Smooth muscle cell (in vitro differentiated cells): ENCODE results near the gene FBXO38. TPM values are rescaled to one million over a fixed set of nuclear protein-coding genes. Genes with fewer than 3 reads are reported as not detected.

ENCODE experiments used
- DNase-seq: peaks from one replicate; lab custom pipeline; 2025; ENCODE audit not compliant: unreplicated experiment; lab: John Stamatoyannopoulos, UW
- H2AFZ ChIP-seq: fragments of 200-600 bp; sonication (generic); 2 replicates; pipeline ENCODE4 v1.6.0; 2016; ENCODE audit warnings: antibody characterized with exemption, low read depth, mild to moderate bottlenecking
- H3F3A ChIP-seq: fragments of 200-600 bp; sonication (generic); 2 replicates; pipeline ENCODE4 v1.6.0; 2017; ENCODE audit warnings: antibody characterized with exemption, low read depth
- H3K27ac ChIP-seq: fragments of 200-600 bp; sonication (generic); 2 replicates; pipeline ENCODE4 v1.5.1; 2016; ENCODE audit warnings: low read depth, mild to moderate bottlenecking
- H3K27me3 ChIP-seq: fragments of 200-600 bp; sonication (generic); 2 replicates; pipeline ENCODE4 v1.6.1; 2016; ENCODE audit warnings: low read depth, mild to moderate bottlenecking
- H3K36me3 ChIP-seq: fragments of 200-600 bp; sonication (generic); 2 replicates; pipeline ENCODE4 v1.5.1; 2016; ENCODE audit warnings: low read depth
- H3K4me1 ChIP-seq: fragments of 200-600 bp; sonication (generic); 2 replicates; pipeline ENCODE4 v1.5.1; 2016; ENCODE audit warnings: low read depth
- H3K4me2 ChIP-seq: fragments of 200-600 bp; sonication (generic); 2 replicates; pipeline ENCODE4 v1.6.0; 2016; ENCODE audit warnings: mild to moderate bottlenecking
- H3K4me3 ChIP-seq: fragments of 200-600 bp; sonication (generic); 2 replicates; pipeline ENCODE4 v1.5.1; 2016; ENCODE audit warnings: mild to moderate bottlenecking
- H3K79me2 ChIP-seq: fragments of 200-600 bp; sonication (generic); 2 replicates; pipeline ENCODE4 v1.6.0; 2016; ENCODE audit warnings: low read depth, mild to moderate bottlenecking
- H3K9ac ChIP-seq: fragments of 200-600 bp; sonication (generic); 2 replicates; pipeline ENCODE4 v1.6.0; 2016; ENCODE audit warnings: low read depth
- H3K9me3 ChIP-seq: fragments of 200-600 bp; sonication (generic); replicated peaks from 2 replicates; pipeline ENCODE4 v1.5.1; 2016; ENCODE audit warnings: low read depth
- H4K20me1 ChIP-seq: fragments of 200-600 bp; sonication (generic); 2 replicates; pipeline ENCODE4 v1.6.0; 2016; ENCODE audit warnings: low read depth
- whole genome bisulfite sequencing: methylation state at CpG from one replicate; pipeline ENCODE4 v1.1.7; 2016; ENCODE audit warnings: low lambda C conversion rate; 5-methylcytosine and 5-hydroxymethylcytosine counted together
- polyA plus RNA-seq: library from polyadenylated mRNA; unstranded; fragments of >200 nt; fragmentation: Nextera tagmentation; extraction: Ambion mirVana; gene quantifications from 2 replicates; pipeline ENCODE4 v1.2.1, GENCODE V29; 2016
- total RNA-seq: library from RNA; depleted of rRNA; stranded (reverse); fragments of >200 nt; gene quantifications from 2 replicates; pipeline ENCODE4 v1.2.3, GENCODE V29; 2014
- TF ChIP-seq, protein P1 (sequence below): fragments of 200-600 bp; sonication (generic); IDR thresholded peaks from 2 replicates; pipeline ENCODE4 v1.5.1; 2017; ENCODE audit warnings: borderline replicate concordance, mild to moderate bottlenecking, antibody characterized with exemption; ENCODE audit not compliant: insufficient read depth, poor library complexity, severe bottlenecking

The FBXO38 gene
- total and polyA plus RNA-seq, 2 experiments from 2014 or later, result 24.4 to 44.5 TPM

DNA sequence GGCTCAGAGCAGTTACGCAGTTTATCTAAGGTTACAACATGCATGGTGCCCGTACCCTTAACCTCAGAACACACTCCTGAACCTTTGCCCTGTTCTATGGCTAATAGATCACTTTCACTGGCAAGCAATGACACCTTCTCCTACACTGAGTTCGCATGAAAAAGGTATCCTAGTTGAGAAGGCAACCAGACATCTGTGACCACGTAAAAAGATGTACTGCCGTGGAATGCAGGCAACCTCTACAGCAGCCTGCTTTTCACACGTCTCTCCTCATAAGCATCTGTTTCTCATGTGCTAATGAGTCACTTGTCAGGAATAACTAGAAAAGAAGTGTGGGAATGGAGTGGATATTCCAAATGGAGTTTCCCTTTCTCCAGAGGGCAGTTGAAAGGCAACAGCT is 71.4 kb downstream of the FBXO38 start:
- Histone ChIP-seq H3K9ac (no peak overlapping the region), H2AFZ (no peak overlapping the region), H3K27ac (no peak overlapping the region), H4K20me1 (no peaks in the 10 kb centered on the region), H3K4me3 (no peak overlapping the region), H3K9me3 (no peaks in the 10 kb centered on the region), H3K4me1 (no peaks in the 10 kb centered on the region), H3K27me3 (no peaks in the 10 kb centered on the region), H3K4me2 (no peak overlapping the region), H3K36me3 (no peaks in the 10 kb centered on the region), H3F3A (no peaks in the 10 kb centered on the region), H3K79me2 (no peaks in the 10 kb centered on the region)
- TF ChIP-seq, protein P1, sequence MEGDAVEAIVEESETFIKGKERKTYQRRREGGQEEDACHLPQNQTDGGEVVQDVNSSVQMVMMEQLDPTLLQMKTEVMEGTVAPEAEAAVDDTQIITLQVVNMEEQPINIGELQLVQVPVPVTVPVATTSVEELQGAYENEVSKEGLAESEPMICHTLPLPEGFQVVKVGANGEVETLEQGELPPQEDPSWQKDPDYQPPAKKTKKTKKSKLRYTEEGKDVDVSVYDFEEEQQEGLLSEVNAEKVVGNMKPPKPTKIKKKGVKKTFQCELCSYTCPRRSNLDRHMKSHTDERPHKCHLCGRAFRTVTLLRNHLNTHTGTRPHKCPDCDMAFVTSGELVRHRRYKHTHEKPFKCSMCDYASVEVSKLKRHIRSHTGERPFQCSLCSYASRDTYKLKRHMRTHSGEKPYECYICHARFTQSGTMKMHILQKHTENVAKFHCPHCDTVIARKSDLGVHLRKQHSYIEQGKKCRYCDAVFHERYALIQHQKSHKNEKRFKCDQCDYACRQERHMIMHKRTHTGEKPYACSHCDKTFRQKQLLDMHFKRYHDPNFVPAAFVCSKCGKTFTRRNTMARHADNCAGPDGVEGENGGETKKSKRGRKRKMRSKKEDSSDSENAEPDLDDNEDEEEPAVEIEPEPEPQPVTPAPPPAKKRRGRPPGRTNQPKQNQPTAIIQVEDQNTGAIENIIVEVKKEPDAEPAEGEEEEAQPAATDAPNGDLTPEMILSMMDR, result no peak
- no peak for DNase-seq
- WGBS, result 58% methylated on average over 6 of the region's 6 CpGs

DNA sequence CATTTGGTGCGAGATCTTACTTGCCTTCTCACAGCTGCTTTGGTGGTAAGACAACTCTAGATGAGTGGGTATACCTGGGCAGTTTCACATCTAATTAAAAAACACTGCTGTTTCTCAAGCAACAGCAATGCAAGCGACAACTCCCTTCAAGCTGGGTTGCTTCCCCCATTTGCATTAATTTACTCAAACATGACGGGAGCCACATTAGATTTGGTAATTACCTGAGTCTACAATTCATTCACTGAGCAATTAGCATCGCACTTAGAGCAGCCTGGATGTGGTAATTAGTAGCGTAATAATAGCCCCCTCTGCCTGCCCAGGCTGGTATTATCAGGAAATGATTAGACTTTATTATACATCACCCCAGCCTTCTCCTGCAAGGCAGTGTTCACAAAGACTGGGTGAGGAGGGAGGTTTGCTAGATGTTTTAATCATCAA is 73.4 kb downstream of the FBXO38 start:
- Histone ChIP-seq H3K36me3 (no peaks in the 10 kb centered on the region), H3F3A (no peaks in the 10 kb centered on the region), H3K9ac (no peak overlapping the region), H3K4me3 (no peak overlapping the region), H2AFZ (no peak overlapping the region), H3K79me2 (no peaks in the 10 kb centered on the region), H3K27ac (no peak overlapping the region), H4K20me1 (no peaks in the 10 kb centered on the region), H3K27me3 (no peaks in the 10 kb centered on the region), H3K4me1 (no peaks in the 10 kb centered on the region), H3K9me3 (no peaks in the 10 kb centered on the region), H3K4me2 (no peak overlapping the region)
- 47% methylated on average over 5 of the region's 5 CpGs for WGBS
- TF ChIP-seq, protein P1, result peak; percentile 35
- DNase-seq, result no peak

DNA sequence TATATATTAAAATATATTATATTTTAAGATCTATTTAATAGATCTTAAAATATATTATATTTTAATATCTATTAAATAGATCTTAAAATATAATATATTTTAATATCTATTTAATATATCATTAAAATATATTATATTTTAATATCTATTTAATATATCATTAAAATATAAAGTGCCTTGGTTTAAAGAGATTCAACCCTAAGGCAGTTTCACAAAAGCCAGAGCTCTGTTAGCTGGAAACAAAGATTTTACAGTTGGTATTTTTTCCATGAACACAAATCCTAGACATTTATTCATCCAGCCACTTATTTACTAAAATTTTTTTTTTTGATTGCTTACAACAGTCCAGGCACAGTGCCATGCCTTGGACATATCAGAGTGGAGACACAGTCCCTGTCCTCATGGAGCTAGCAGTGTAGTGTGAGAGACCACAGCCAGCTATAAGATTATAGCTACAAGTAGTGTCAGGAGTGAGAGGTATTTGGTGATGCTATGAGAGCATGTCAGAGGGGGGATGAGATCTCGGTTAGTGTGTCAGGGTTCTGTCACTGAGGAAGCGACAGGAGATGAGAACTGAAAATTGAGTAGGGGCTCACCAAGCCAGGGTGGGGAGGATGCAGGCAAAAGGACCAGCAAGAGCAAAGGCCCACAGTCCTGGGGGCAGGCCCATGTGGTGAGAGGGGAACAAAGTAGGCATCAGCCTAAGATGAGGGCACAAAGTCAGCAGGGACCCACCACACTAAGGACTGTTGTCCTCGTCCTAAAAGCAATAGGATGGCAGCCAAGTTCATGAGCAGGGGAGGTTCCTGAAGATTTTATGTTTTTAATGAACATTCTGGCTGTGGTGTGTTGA is 74.5 kb downstream of the FBXO38 start:
- TF ChIP-seq, protein P1, result no peak
- WGBS, result 83% methylated on average over 3 of the region's 3 CpGs

DNA sequence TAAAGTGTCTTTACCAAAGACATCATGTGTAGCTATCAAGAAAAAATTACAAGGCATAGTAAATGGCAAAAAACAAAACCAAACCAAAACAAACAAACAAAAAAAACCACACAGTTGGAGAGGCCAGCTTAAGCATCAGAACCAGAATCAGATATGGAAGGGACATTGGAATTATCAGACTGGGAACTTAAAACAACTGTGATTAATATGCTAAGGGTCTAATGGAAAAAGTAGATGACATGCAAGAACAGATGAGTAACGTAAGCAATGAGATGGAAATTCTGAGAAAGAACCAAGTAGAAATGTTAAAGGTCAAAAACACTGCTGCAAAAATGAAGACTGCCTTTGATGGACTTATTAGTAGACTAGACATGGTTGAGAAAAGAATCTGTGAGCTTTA is 75.9 kb downstream of the FBXO38 start:
- H3K79me2 ChIP-seq, result no peaks in the 10 kb centered on the region
- TF ChIP-seq, protein P1, result no peak
- no peaks in the 10 kb centered on the region for H3K9me3 ChIP-seq
- H3K4me2 ChIP-seq, result no peak overlapping the region
- H3K27ac ChIP-seq, result no peak overlapping the region
- no peak for DNase-seq
- H3K4me3 ChIP-seq, result no peak overlapping the region
- no peaks in the 10 kb centered on the region for H3K4me1 ChIP-seq
- WGBS, result 66% methylated on average over 1 of the region's 1 CpG
- H4K20me1 ChIP-seq, result no peaks in the 10 kb centered on the region
- no peak overlapping the region for H3K9ac ChIP-seq
- H2AFZ ChIP-seq, result peak overlapping the region; percentile 5
- H3F3A ChIP-seq, result no peaks in the 10 kb centered on the region
- no peaks in the 10 kb centered on the region for H3K36me3 ChIP-seq
- no peaks in the 10 kb centered on the region for H3K27me3 ChIP-seq

More for the DNA sequence above, 74.5 kb downstream of the FBXO38 start:
- DNase-seq, result no peak
- no peaks in the 10 kb centered on the region for H3K27me3 ChIP-seq
- no peaks in the 10 kb centered on the region for H3K9me3 ChIP-seq
- no peak overlapping the region for H3K4me2 ChIP-seq
- H3K4me3 ChIP-seq, result no peak overlapping the region
- no peak overlapping the region for H2AFZ ChIP-seq
- H3K27ac ChIP-seq, result no peak overlapping the region
- H3F3A ChIP-seq, result no peaks in the 10 kb centered on the region
- no peaks in the 10 kb centered on the region for H3K4me1 ChIP-seq
- no peaks in the 10 kb centered on the region for H3K36me3 ChIP-seq
- no peaks in the 10 kb centered on the region for H4K20me1 ChIP-seq
- H3K9ac ChIP-seq, result no peak overlapping the region
- H3K79me2 ChIP-seq, result no peaks in the 10 kb centered on the region
